ENCODE measurements around the gene HTR2A. TPM values are rescaled to one million over a fixed set of nuclear protein-coding genes. Genes with fewer than 3 reads are reported as not detected.

The HTR2A gene
- total RNA-seq, 1 experiment from 2014 or later = not detected

DNA sequence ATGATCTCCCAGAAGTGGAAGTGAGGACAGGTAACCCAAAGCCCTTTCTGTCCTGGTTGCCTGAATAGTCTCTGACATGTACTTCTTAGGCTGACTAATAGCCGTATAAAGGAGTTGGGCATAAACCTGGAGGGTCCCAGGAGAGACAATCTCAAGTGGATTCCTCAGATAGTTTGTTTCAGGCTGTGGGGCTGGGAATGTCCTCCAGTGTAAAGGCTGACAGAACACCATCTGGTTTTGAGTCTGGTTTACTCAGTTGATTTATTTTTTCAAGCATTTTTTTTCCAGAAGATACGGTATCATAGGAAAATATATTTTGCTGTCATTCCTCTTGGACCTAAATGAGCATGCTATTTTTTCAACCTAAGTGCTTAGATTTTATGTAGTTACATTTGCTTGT is 15.2 kb downstream of the HTR2A start:
- H3K9me3 ChIP-seq (ENCODE audit: control insufficient read depth, insufficient read depth, low read depth, low read length) = no peaks in the 10 kb centered on the region
- intact Hi-C loops (cut with micrococcal nuclease; ENCODE audit: unreplicated experiment) (no loop called here), in situ Hi-C loops (cut with HindIII; ENCODE audit: low pct_unique_long_range_greater_than_20kb, low sequenced_read_pairs) (no loop called here)
- DNase-seq (ENCODE audit: low read depth, low spot score) (no peak), ATAC-seq (no peak)
- CTCF ChIA-PET = no interaction called here
- no peak overlapping the region for H3K4me3 ChIP-seq (ENCODE audit: low read depth in 2 of 2, low read length in 2 of 2)
- H3K4me1 ChIP-seq (ENCODE audit: control insufficient read depth, insufficient read depth, low read length) = no peaks in the 10 kb centered on the region
- POLR2A ChIA-PET = no interaction called here
- no TSS peak for BruUV-seq (replicated peaks)
- H3K27me3 ChIP-seq (ENCODE audit: control insufficient read depth, insufficient read depth, low read length) = no peaks in the 10 kb centered on the region; the same call in 1 of the 2 replicates
- H3K36me3 ChIP-seq (ENCODE audit: control insufficient read depth, insufficient read depth, low read length) = no peaks in the 10 kb centered on the region
- no peak overlapping the region for H3K27ac ChIP-seq (ENCODE audit: low read length)
- TF ChIP-seq, protein P1, sequence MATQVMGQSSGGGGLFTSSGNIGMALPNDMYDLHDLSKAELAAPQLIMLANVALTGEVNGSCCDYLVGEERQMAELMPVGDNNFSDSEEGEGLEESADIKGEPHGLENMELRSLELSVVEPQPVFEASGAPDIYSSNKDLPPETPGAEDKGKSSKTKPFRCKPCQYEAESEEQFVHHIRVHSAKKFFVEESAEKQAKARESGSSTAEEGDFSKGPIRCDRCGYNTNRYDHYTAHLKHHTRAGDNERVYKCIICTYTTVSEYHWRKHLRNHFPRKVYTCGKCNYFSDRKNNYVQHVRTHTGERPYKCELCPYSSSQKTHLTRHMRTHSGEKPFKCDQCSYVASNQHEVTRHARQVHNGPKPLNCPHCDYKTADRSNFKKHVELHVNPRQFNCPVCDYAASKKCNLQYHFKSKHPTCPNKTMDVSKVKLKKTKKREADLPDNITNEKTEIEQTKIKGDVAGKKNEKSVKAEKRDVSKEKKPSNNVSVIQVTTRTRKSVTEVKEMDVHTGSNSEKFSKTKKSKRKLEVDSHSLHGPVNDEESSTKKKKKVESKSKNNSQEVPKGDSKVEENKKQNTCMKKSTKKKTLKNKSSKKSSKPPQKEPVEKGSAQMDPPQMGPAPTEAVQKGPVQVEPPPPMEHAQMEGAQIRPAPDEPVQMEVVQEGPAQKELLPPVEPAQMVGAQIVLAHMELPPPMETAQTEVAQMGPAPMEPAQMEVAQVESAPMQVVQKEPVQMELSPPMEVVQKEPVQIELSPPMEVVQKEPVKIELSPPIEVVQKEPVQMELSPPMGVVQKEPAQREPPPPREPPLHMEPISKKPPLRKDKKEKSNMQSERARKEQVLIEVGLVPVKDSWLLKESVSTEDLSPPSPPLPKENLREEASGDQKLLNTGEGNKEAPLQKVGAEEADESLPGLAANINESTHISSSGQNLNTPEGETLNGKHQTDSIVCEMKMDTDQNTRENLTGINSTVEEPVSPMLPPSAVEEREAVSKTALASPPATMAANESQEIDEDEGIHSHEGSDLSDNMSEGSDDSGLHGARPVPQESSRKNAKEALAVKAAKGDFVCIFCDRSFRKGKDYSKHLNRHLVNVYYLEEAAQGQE (IDR thresholded peaks at IDR 0.05; ENCODE audit: insufficient read depth in 1 of 2, low read depth in 2 of 2, low read length in 1 of 2) = no peak
- TF ChIP-seq POLR2AphosphoS5 (IDR thresholded peaks at IDR 0.05; ENCODE audit: low read depth, low read length) = no peak
- TF ChIP-seq, protein P2, sequence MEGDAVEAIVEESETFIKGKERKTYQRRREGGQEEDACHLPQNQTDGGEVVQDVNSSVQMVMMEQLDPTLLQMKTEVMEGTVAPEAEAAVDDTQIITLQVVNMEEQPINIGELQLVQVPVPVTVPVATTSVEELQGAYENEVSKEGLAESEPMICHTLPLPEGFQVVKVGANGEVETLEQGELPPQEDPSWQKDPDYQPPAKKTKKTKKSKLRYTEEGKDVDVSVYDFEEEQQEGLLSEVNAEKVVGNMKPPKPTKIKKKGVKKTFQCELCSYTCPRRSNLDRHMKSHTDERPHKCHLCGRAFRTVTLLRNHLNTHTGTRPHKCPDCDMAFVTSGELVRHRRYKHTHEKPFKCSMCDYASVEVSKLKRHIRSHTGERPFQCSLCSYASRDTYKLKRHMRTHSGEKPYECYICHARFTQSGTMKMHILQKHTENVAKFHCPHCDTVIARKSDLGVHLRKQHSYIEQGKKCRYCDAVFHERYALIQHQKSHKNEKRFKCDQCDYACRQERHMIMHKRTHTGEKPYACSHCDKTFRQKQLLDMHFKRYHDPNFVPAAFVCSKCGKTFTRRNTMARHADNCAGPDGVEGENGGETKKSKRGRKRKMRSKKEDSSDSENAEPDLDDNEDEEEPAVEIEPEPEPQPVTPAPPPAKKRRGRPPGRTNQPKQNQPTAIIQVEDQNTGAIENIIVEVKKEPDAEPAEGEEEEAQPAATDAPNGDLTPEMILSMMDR (IDR thresholded peaks at IDR 0.05) = no peak
- no peak for TF ChIP-seq SIN3A (IDR thresholded peaks at IDR 0.05; ENCODE audit: borderline replicate concordance, insufficient read depth, low read depth, low read length)

DNA sequence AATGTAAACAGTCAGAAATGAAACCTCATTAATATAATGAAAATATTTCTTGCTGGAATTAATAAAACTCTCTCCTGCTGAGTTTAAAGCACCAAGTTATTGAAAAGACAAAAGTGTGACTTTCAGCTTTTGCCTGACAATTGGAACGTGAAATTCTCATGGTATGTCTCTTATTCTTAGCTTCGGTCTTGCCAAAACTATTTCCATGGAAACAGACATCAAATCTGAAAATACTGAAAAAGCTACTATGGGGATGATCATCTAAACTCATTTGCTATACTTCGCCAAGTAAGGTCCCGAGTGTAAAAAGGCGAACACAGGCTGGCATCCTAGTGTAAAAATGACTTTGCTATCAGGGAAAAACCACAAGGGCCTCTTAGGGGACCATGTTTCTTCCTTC is 22.8 kb downstream of the HTR2A start:
- CTCF ChIA-PET = no interaction called here
- Histone ChIP-seq H3K27ac (ENCODE audit: low read length) (no peak overlapping the region), H3K27me3 (ENCODE audit: control insufficient read depth, insufficient read depth, low read length) (no peaks in the 10 kb centered on the region; the same call in 1 of the 2 replicates), H3K4me1 (ENCODE audit: control insufficient read depth, insufficient read depth, low read length) (no peaks in the 10 kb centered on the region), H3K36me3 (ENCODE audit: control insufficient read depth, insufficient read depth, low read length) (no peaks in the 10 kb centered on the region), H3K4me3 (ENCODE audit: low read depth in 2 of 2, low read length in 2 of 2) (no peak overlapping the region), H3K9me3 (ENCODE audit: control insufficient read depth, insufficient read depth, low read depth, low read length) (no peaks in the 10 kb centered on the region)
- intact Hi-C loops (cut with micrococcal nuclease; ENCODE audit: unreplicated experiment) = no loop called here
- DNase-seq (ENCODE audit: low read depth, low spot score) = no peak
- no peak for TF ChIP-seq TCF7L2 (IDR thresholded peaks at IDR 0.05; ENCODE audit: low read depth, low read length)
- no peak for TF ChIP-seq SIN3A (IDR thresholded peaks at IDR 0.05; ENCODE audit: borderline replicate concordance, insufficient read depth, low read depth, low read length)
- no peak for TF ChIP-seq POLR2AphosphoS5 (IDR thresholded peaks at IDR 0.05; ENCODE audit: low read depth, low read length)
- TF ChIP-seq, protein P2 (IDR thresholded peaks at IDR 0.05) = no peak
- TF ChIP-seq, protein P1 (IDR thresholded peaks at IDR 0.05; ENCODE audit: insufficient read depth in 1 of 2, low read depth in 2 of 2, low read length in 1 of 2) = no peak
- ATAC-seq = no peak
- POLR2A ChIA-PET = no interaction called here
- no TSS peak for BruUV-seq (replicated peaks)
- in situ Hi-C loops (cut with HindIII; ENCODE audit: low pct_unique_long_range_greater_than_20kb, low sequenced_read_pairs) = no loop called here
